HG03521 (cell line): Measurements from ENCODE around the gene UBE2E2.
A peak's percentile ranks its signal among the peaks of the same experiment; 100 is the strongest.

ENCODE experiments used
- ATAC-seq: cut with Tn5 transposase; IDR thresholded peaks from one replicate; pipeline ENCODE4 v1.9.1; 2021; ENCODE audit warnings: mild to moderate bottlenecking, moderate library complexity; ENCODE audit not compliant: unreplicated experiment

UBE2E2 gene

DNA sequence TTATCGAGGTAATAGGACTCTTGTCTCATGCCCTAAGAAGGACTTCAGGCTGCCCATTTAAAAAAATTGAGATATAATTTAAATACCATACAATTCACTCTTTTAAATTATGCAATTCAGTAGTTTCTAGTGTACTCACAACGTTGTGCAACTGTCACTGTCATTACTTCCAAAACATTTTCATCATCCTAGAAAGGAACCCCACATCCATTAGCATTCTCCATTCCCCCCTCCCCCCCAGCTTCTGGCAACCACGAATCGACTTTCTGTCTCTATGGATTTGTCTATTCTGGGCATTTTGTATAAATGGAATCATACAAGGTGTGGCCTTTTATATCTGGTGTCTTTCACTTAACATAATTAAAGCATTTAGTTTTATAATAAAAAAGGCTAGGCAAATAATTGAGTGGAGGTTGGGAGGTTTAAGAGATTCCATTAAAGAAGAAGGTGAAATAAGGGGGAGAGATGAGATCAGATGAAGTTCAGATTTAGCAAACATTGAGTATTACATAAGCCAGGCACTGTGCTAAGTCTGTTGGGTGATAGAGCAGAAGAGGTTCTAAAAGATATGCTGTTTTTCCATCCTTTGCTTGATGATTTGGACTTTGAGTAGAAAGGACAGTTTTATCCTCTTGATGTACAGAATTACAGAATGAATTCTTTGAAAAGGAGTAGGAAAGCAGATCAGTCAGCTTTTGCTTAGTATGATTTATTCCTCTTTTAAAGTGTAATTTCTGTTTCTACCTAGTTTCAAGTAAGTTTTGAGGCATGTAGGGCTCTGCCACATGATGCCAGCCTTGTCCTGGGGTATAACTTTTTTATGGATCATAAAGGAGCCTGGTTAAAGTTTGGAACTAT, 36.3 kb downstream of the UBE2E2 start:
- ATAC-seq = no peak

- ATAC-seq = no peak
Observed at GRCh38 chr3:23240171-23240785, 37.2 kb downstream of the UBE2E2 start.

GRCh38 chr3:23241256-23241655, 38.1 kb downstream of the UBE2E2 start:
- ATAC-seq = no peak

GRCh38 chr3:23242106-23242505, 39.0 kb downstream of the UBE2E2 start:
- ATAC-seq = no peak

DNA sequence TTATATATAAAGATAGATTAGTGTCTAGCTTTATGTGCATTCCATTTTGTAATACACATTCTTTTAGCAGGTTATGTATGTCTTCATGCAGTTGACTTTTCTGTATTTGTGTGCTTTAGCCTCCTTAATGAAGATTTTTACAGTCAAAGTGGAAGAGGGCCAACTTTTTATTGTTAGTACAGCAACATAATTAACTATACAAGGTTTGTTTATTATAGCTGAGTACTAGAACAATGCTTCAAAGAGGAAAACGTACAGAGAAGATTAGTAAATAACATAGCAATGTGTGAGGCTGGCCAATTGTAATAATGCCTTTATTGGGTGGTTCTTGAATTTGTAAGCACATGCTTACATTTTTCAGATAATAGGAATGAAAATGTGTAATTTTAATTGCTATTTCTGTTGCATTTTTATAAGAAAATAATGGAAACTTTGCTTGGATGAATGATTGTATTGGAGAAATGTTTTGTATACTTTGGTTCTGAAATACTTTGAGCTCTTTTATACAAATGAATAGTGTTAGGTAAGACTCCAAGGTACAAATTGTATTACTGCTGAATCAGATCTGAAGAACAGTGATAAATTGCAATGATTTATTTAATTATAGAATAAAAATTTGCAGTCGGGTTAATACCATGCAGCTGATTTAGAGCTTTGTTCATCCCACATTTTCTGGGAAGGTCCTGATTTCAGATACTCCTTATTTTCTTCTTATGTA, 41.4 kb downstream of the UBE2E2 start:
- ATAC-seq = no peak

DNA sequence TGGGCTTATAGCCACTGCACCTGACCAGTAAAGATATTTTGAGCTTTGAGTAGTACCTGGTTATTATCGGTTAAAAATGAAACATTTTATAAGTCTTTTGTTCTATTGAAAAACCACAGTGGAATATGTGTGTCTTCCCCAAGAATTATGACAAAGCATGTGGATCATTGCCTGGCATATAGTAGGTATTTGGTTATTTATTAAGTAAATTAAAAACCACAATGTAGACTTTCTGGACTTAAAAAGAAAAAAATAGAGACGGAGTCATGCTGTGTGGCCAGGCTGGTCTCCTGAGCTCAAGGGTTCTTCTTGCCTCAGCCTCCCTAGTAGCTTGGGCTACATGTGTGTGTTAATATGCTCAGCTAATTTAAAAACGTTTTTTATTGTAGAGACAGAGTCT, 43.5 kb downstream of the UBE2E2 start:
- ATAC-seq = no peak

DNA sequence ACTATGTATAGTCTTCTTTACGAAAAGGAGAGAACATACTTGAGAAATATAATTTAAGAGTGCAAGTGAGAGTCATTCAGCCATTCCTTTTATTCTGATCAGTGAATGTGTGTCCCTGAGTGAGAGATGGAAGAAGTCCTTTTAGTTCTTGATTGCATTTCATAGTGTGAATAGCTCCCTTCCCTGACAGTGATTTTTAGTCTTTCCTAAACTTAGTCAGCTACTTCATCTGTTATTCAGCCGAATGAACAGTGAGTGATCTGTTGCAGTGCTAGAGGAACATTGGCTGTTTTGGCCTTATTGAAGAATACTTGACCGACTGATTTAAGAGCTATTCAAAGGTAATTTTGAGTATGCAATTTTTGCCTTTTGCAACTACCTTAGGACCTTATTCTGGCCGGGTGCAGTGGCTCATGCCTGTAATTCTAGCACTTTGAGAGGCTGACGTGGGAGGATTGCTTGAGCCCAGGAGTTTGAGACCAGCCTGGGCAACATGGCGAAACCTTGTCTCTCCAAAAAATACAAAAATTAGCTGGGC, 45.5 kb downstream of the UBE2E2 start:
- no peak for ATAC-seq

- ATAC-seq = no peak
Observed at GRCh38 chr3:23249961-23250360, 46.8 kb downstream of the UBE2E2 start.

DNA sequence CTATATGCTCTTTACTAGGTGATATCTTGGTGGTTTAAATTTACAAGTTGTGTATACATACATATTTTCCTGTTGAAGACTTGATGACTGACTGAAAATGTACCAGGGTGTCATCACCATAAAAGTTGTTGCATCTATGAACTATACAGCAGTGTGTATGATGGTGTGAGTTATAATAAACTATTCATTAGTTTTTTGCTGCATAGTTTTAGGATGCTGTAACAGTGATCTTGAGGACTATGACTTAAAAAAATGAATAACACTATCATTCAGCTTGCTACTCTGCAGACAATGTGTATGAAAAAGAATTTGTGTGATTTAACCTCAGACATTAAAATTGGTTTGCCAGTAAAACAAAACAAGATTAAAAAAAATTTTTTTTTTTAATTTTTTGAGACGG, 49.0 kb downstream of the UBE2E2 start:
- ATAC-seq = no peak

- ATAC-seq = peak; percentile 73
Observed at GRCh38 chr3:23253214-23253613, 50.1 kb downstream of the UBE2E2 start.

GRCh38 chr3:23254282-23254681, 51.2 kb downstream of the UBE2E2 start:
- ATAC-seq = no peak

DNA sequence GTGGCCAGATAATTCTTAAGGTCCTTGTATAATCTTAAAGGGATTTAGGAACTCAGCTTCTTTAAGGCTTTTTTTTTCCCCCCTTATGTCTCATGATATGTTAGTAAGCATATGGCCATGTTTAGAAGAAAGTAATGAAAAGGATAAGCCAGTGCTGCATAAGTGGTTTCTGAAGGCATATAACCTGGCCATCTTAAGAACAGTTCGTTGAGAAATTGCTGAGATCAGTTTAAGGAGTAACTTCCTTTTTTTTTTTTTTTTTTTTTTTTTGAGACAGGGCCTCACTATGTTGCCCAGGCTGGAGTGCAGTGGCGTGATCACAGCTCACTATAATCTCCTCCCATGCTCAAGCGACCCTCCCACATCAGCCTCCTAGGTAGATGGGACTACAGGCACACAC, 51.7 kb downstream of the UBE2E2 start:
- no peak for ATAC-seq

GRCh38 chr3:23256741-23257435, 53.8 kb downstream of the UBE2E2 start:
- ATAC-seq = no peak

- no peak for ATAC-seq
Observed at GRCh38 chr3:23258110-23258509, 55.0 kb downstream of the UBE2E2 start.

DNA sequence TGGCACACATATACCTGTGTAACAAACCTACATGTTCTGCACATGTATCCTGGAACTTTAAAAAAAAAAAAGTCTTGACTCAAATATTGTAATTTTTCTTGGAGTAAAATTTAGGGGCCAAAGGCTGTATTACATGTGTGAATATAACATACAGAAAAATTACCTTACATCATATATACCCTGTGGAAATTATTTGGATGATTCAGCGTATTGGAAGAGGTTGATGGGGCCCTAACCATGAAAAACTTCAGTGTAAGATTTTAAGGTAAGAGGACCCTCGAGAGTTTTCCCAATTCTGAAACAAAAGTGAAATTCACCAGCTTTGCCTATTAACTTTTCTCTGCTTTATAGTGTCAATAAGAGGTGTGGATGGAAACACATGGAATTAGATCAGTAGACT, 56.4 kb downstream of the UBE2E2 start:
- ATAC-seq = no peak

DNA sequence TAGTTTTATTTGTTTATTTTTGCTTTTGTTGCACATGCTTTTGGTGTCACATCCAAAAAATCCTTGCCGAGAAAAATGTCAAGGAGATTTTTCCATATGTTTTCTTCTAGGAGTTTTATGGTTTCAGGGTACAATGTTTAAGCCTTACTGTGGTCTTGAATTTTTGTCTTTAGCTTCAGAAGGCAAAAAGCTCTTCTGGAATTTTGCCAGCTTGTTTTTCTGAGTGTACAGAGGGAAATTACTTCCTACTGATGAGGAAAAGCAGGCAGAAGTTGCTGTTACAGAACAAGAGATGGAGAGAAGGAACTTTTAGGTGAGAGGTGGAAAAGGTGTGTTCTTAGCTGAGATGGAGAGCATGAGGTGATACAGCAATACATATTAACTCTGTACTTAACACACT, 59.6 kb downstream of the UBE2E2 start:
- no peak for ATAC-seq

GRCh38 chr3:23263796-23264195, 60.7 kb downstream of the UBE2E2 start:
- ATAC-seq = no peak

DNA sequence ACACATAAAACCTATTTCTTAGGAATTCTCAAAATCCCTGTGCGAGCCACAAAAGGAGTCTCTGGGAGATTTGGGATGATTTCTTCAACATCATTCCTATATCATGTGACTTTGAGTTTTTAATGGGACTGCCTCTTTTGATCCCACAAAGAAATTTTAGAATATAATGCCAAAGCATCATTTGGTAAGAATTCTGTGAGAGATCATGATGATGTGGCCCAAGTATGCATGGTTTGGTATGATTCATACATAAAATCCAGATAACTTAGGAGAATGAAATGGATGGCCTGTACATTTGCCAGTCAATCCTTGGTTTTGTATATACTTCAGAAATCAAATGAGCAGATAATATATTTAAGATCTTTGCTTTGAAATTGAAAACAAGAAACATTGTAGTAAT, 61.3 kb downstream of the UBE2E2 start:
- ATAC-seq = no peak

DNA sequence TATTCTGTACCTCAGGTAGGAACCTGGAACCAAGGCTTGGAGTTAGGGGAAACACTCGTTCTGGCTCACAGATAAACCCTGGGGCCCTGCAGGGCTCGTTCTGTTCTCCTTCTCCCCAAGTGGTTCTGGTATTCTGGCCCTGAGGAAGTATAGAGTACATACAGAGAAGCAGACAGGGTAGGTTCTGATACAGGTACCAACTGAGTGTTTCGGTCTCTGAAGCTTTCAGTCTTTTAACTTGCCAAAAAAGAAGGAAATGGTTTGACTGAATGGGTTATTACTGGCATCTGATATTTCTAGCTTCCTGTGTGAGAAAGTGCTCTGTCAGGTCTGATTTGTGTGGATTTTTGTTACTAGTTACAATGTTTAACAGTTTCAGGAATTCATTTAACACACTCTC, 67.3 kb downstream of the UBE2E2 start:
- ATAC-seq = no peak

DNA sequence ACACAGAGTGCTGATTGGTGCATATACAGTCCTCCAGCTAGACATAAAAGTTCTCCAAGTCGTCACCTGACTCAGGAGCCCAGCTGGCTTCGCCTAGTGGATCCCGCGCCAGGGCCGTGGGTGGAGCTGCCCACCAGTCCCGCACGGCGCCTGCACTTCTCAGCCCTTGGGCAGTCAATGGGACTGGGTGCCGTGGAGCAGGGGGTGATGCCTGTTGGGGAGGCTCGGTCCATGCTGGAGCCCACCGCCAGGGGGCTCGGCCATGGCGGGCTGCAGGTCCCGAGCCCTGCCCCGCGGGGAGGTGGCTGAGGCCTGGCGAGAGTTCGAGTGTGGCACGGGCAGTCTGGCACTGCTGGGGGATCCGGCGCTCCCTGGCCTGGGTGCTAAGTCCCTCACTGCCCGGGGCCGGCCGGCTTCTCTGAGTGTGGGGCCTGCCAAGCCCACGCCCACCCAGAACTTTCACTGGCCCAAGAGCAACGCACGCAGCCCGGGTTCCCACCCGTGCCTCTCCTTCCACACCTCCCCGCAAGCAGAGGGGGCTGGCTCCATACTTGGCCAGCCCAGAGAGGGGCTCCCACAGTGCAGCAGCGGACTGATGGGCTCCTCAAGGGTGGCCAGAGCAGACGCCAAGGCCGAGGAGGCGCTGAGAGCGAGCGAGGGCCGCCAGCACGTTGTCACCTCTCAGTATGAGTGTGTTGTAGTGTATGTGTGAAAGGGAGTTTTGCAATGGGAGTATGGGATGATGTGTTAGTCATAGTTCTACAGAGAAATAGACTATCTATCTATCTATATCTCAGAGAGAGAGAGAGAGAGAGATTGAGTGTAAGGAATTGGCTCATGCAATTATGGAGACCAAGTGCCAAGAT, 69.0 kb downstream of the UBE2E2 start:
- no peak for ATAC-seq
